ENCODE data around the gene STAT4.

- TF ChIP-seq CTCF (conservative IDR thresholded peaks at IDR 0.05 in 1 of 2, IDR thresholded peaks at IDR 0.05 in 1 of 2; ENCODE audit: extremely low read depth in 1 of 2, insufficient read depth in 1 of 2, low read depth in 1 of 2, low read length in 2 of 2) (no peak), EZH2 (IDR thresholded peaks at IDR 0.05; ENCODE audit: borderline replicate concordance, low read length) (no peak)
Observed at GRCh38 chr2:191128911-191129304, 21.9 kb downstream of the STAT4 start.

All from mammary epithelial cell (primary cell).